ENCODE data around the gene CD47. TPM values are rescaled to one million over a fixed set of nuclear protein-coding genes. Genes with fewer than 3 reads are reported as not detected.

Gene CD47
- polyA plus RNA-seq, 1 of the 3 experiments (the other 2 are of a cell fraction) = 19.6 TPM

DNA sequence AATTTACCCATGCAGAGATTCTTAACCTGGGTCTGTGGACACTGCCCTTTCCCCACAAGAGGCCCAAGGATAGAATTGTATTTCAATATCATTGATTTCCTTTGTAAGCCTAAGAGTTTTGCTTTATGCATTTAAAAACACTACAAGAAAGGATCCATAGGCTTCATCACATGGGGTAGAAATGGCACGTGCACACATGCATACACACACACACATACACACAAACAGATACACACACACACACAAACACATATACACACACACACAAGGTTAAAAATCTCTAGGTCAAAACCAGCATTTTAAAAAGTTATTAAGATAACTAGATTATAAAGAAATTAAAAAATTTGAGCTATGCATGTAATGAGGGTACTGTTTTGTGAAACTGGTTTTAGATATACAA lies 35.5 kb upstream of the CD47 start:
- WGBS (ENCODE audit: low lambda C conversion rate) = 90% methylated on average over 1 of the region's 1 CpG
- POLR2A ChIA-PET = no interaction called here

DNA sequence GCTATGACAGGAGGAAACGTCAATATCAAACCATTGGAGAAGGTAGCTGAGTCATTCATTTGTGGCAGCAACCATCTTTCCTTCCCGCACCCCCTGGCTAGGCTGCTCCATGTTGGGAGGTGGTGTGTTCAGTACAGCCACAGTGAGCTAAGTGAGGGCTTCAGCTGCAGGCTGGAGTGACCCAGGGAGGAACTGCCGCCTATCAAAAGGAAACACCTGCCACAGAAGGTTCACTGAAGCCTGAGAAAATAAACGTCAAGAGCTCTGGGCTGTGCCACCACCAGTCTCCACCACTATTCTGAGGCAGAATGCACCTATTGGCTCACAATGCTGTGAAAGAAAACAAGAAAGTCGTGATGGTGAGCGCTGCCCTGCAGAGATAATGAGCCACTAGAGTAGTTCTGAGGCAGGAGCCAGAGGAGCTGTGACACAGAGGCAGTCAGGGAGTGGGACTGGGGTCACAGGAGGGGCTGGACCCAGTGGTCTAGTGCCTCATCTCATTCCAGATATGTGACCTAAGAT lies 34.8 kb upstream of the CD47 start:
- Histone ChIP-seq H3K36me3 (replicated peaks in 1 of 2; ENCODE audit: control insufficient read depth in 1 of 2, insufficient read depth in 2 of 2, low read length in 1 of 2) (no peaks in the 10 kb centered on the region), H3K4me3 (ENCODE audit: low read depth in 2 of 2, low read length in 1 of 2) (no peak overlapping the region), H3K79me2 (ENCODE audit: insufficient read depth) (no peaks in the 10 kb centered on the region), H3F3A (replicated peaks; ENCODE audit: insufficient read depth) (peaks cover 4% of the 10 kb centered on the region), H3K27ac (ENCODE audit: low read depth in 2 of 2, low read length in 1 of 2) (no peak overlapping the region), H3K9ac (no peak overlapping the region), H3K4me2 (no peak overlapping the region), H3K4me1 (ENCODE audit: control insufficient read depth in 1 of 2, insufficient read depth in 2 of 2, low read depth in 1 of 2, low read length in 1 of 2) (peaks cover 0 to 7% of the 10 kb centered on the region in 2 experiments; a peak in 2 of 4 replicates), H2AFZ (ENCODE audit: low read depth) (no peak overlapping the region), H3K9me2 (no peaks in the 10 kb centered on the region), H3K9me3 (no peaks in the 10 kb centered on the region), H3K27me3 (ENCODE audit: insufficient read depth) (no peaks in the 10 kb centered on the region), H4K20me1 (ENCODE audit: insufficient read depth) (no peaks in the 10 kb centered on the region)
- CTCF ChIA-PET = no interaction called here
- POLR2A ChIA-PET = no interaction called here
- TF ChIP-seq NFIC (IDR thresholded peaks at IDR 0.05; ENCODE audit: borderline replicate concordance) (no peak), RAD21 (IDR thresholded peaks at IDR 0.05; ENCODE audit: low read length) (no peak), POLR2AphosphoS5 (IDR thresholded peaks at IDR 0.05; ENCODE audit: low read depth, low read length) (no peak), SIN3A (IDR thresholded peaks at IDR 0.05; ENCODE audit: borderline replicate concordance, low read depth, low read length) (no peak), RCOR1 (IDR thresholded peaks at IDR 0.05; ENCODE audit: low read length) (no peak), TCF12 (IDR thresholded peaks at IDR 0.05) (no peak), FOSL2 (IDR thresholded peaks at IDR 0.05; ENCODE audit: borderline replicate concordance, low read depth) (no peak)
- TF ChIP-seq, protein P1, sequence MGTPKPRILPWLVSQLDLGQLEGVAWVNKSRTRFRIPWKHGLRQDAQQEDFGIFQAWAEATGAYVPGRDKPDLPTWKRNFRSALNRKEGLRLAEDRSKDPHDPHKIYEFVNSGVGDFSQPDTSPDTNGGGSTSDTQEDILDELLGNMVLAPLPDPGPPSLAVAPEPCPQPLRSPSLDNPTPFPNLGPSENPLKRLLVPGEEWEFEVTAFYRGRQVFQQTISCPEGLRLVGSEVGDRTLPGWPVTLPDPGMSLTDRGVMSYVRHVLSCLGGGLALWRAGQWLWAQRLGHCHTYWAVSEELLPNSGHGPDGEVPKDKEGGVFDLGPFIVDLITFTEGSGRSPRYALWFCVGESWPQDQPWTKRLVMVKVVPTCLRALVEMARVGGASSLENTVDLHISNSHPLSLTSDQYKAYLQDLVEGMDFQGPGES (IDR thresholded peaks at IDR 0.05; ENCODE audit: low read depth, low read length) = no peak
- no peak for DNase-seq
- 90% methylated on average over 6 of the region's 6 CpGs for WGBS (ENCODE audit: low lambda C conversion rate)

More for the DNA sequence above, 35.5 kb upstream of the CD47 start:
- Histone ChIP-seq H3K27ac (ENCODE audit: low read depth in 2 of 2, low read length in 1 of 2) (no peak overlapping the region), H3K9ac (no peak overlapping the region), H2AFZ (ENCODE audit: low read depth) (no peak overlapping the region), H3K9me3 (no peaks in the 10 kb centered on the region), H3K36me3 (replicated peaks in 1 of 2; ENCODE audit: control insufficient read depth in 1 of 2, insufficient read depth in 2 of 2, low read length in 1 of 2) (no peaks in the 10 kb centered on the region), H3K27me3 (ENCODE audit: insufficient read depth) (no peaks in the 10 kb centered on the region), H3K9me2 (no peaks in the 10 kb centered on the region), H3K4me1 (ENCODE audit: control insufficient read depth in 1 of 2, insufficient read depth in 2 of 2, low read depth in 1 of 2, low read length in 1 of 2) (peaks cover under 1 to 11% of the 10 kb centered on the region in 2 experiments; a peak in 3 of 4 replicates), H3F3A (replicated peaks; ENCODE audit: insufficient read depth) (peaks cover 8% of the 10 kb centered on the region), H3K79me2 (ENCODE audit: insufficient read depth) (no peaks in the 10 kb centered on the region), H3K4me2 (no peak overlapping the region), H3K4me3 (ENCODE audit: low read depth in 2 of 2, low read length in 1 of 2) (no peak overlapping the region), H4K20me1 (ENCODE audit: insufficient read depth) (no peaks in the 10 kb centered on the region)
- no peak for DNase-seq
- TF ChIP-seq JUND (IDR thresholded peaks at IDR 0.05) (no peak), FOXM1 (IDR thresholded peaks at IDR 0.05; ENCODE audit: low read depth) (no peak), FOSL2 (IDR thresholded peaks at IDR 0.05; ENCODE audit: borderline replicate concordance, low read depth) (no peak)
- TF ChIP-seq, protein P2, sequence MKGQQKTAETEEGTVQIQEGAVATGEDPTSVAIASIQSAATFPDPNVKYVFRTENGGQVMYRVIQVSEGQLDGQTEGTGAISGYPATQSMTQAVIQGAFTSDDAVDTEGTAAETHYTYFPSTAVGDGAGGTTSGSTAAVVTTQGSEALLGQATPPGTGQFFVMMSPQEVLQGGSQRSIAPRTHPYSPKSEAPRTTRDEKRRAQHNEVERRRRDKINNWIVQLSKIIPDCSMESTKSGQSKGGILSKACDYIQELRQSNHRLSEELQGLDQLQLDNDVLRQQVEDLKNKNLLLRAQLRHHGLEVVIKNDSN (IDR thresholded peaks at IDR 0.05; ENCODE audit: borderline replicate concordance, low read depth) = no peak
- CTCF ChIA-PET = no interaction called here

GRCh38 chr3:108125153-108125543 lies 34.3 kb upstream of the CD47 start:
- H3K27ac ChIP-seq (ENCODE audit: low read depth in 2 of 2, low read length in 1 of 2) = no peak overlapping the region
- no peaks in the 10 kb centered on the region for H3F3A ChIP-seq (replicated peaks; ENCODE audit: insufficient read depth)
- H3K4me1 ChIP-seq (ENCODE audit: control insufficient read depth in 1 of 2, insufficient read depth in 2 of 2, low read depth in 1 of 2, low read length in 1 of 2) = peaks cover 0 to 3% of the 10 kb centered on the region in 2 experiments; a peak in 1 of 4 replicates
- no peak overlapping the region for H3K4me3 ChIP-seq (ENCODE audit: low read depth in 2 of 2, low read length in 1 of 2)
- H3K4me2 ChIP-seq = no peak overlapping the region
- no peak overlapping the region for H3K9ac ChIP-seq
- H2AFZ ChIP-seq (ENCODE audit: low read depth) = no peak overlapping the region
- ChIA-PET CTCF (no interaction called here), POLR2A (no interaction called here)
- H3K9me3 ChIP-seq = no peaks in the 10 kb centered on the region
- no peaks in the 10 kb centered on the region for H4K20me1 ChIP-seq (ENCODE audit: insufficient read depth)
- no peaks in the 10 kb centered on the region for H3K79me2 ChIP-seq (ENCODE audit: insufficient read depth)
- no peak for DNase-seq
- WGBS (ENCODE audit: low lambda C conversion rate) = 93% methylated on average over 4 of the region's 4 CpGs
- H3K27me3 ChIP-seq (ENCODE audit: insufficient read depth) = no peaks in the 10 kb centered on the region
- no peaks in the 10 kb centered on the region for H3K9me2 ChIP-seq
- no peaks in the 10 kb centered on the region for H3K36me3 ChIP-seq (replicated peaks in 1 of 2; ENCODE audit: control insufficient read depth in 1 of 2, insufficient read depth in 2 of 2, low read length in 1 of 2)
- TF ChIP-seq NRF1 (IDR thresholded peaks at IDR 0.05; ENCODE audit: low read depth, low read length) (no peak), GATA2 (CRISPR knock-in tag; IDR thresholded peaks at IDR 0.05) (no peak), USF2 (IDR thresholded peaks at IDR 0.05; ENCODE audit: borderline replicate concordance, low read depth, low read length) (no peak), FOXM1 (IDR thresholded peaks at IDR 0.05; ENCODE audit: low read depth) (no peak), RAD21 (IDR thresholded peaks at IDR 0.05; ENCODE audit: low read length) (no peak), REST (IDR thresholded peaks at IDR 0.05; ENCODE audit: low read depth, low read length) (no peak)

All from SK-N-SH (cell line).